HFFc6 (cell line): ENCODE results near the gene LSAMP. TPM values are rescaled to one million over a fixed set of nuclear protein-coding genes. Genes with fewer than 3 reads are reported as not detected.
"Not testable (repeated sequence)": the region's sequence is repeated elsewhere in the genome, so short reads cannot be mapped to it uniquely, and the experiment has no call there.

ENCODE experiments used
- DNase-seq: peaks from one replicate; pipeline ENCODE4 v3.0.0-alpha.2; 2018
- H3K27ac Mint-ChIP-seq: 2 replicates; pipeline ENCODE4 v1.8.0; 2020; ENCODE audit warnings: mild to moderate bottlenecking, mixed read lengths
- H3K27me3 Mint-ChIP-seq: 2 replicates; pipeline ENCODE4 v1.8.0; 2021; ENCODE audit warnings: mild to moderate bottlenecking, moderate library complexity, mixed read lengths; ENCODE audit not compliant: insufficient read depth
- H3K36me3 Mint-ChIP-seq: 2 replicates; pipeline ENCODE4 v1.8.0; 2021; ENCODE audit warnings: low read depth, mixed read lengths
- H3K4me1 Mint-ChIP-seq: 2 replicates; pipeline ENCODE4 v1.8.0; 2020; ENCODE audit warnings: low read depth, mixed read lengths
- H3K4me3 Mint-ChIP-seq: 2 replicates; pipeline ENCODE4 v1.8.0; 2020; ENCODE audit warnings: mild to moderate bottlenecking, moderate library complexity, mixed read lengths
- H3K9me3 Mint-ChIP-seq: 2 replicates; pipeline ENCODE4 v1.8.0; 2020; ENCODE audit warnings: mild to moderate bottlenecking, mixed read lengths
- CTCF ChIP-seq: fragments of 200-600 bp; sonication (generic); IDR thresholded peaks from 2 replicates; pipeline ENCODE4 v1.5.0; 2021; ENCODE audit warnings: antibody characterized with exemption, mild to moderate bottlenecking
- total RNA-seq, 6 experiments: library from RNA; stranded (reverse); fragmentation: NEBNext Ultra II Directional; extraction: Animal tissue kit (Norgen Biotek cat#: 25700); gene quantifications; 2 replicates in 1 of 6; 3 replicates in 5 of 6; pipeline ENCODE4 v1.2.3, GENCODE V29; 2021

The LSAMP gene
- total RNA-seq, 6 experiments from 2014 or later: not detected

DNA sequence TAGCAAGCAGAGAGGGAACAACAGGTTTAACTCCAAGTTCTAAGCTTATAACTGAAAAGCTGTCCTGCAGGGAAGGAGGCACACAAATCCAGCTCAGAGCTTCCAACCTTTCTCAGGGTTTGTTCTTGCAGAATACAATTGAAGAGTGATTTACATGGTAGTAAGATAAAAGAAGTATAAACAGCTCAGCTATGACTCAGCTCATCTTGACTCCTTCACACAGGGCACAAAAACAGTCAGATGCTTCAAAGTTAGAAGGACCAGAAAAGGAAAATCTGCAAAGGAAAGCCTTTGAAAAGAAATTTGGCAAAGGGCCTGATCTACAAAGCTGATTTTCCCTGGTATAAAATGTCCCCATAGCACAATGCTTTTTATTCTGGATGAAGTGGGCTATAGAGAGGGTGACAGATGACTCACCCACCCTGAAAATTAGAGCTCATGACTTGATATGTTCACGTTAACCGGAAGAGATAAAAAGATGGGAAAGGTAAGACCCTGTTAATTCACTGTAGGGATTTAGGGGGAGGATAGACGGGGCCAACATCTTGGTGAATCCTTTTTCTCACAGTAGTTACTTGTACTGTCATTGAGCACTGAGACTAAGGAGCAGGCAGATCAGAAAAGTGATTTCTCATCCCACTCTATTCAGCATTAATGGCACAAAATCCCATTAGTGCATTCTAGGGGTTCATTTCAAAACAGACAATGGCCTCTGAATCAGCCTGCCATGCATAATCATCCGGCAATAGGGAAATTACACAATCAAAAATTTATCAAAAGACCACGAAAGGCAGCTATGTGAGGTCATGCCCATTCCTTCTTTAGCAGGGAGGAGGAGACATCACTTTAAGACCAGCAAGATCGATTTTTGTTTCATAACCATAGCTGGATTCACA is 678.5 kb downstream of the LSAMP start:
- no peak for DNase-seq
- no peak for TF ChIP-seq CTCF
- Mint-ChIP-seq H3K4me1 (peaks cover 11% of the 10 kb centered on the region), H3K36me3 (no peaks in the 10 kb centered on the region), H3K9me3 (no peaks in the 10 kb centered on the region), H3K4me3 (no peak overlapping the region), H3K27ac (no peak overlapping the region), H3K27me3 (peaks cover 5% of the 10 kb centered on the region)

- Mint-ChIP-seq H3K4me3 (no peak overlapping the region), H3K36me3 (no peaks in the 10 kb centered on the region), H3K27ac (no peak overlapping the region)
These were observed 683.4 kb downstream of the LSAMP start for GRCh38 chr3:115761927-115762305.

DNA sequence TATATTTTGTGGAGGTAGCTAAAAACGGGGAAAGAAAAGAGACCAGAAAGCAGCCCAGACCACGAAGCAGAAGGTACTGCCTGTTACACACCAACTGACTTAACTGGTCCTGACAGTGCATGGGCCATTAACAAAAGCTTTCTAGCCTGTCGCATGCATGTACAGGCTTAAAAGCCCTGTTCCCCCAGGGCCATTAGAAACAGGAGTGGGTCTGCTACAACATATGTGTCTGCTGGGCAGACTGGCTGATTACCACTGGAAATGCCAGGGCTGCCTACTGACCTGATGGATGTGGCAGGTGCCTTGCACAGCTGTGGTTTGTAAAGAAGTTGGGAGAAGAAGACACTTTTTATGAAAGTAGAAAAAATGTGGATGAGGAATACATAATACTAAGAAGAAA is 684.6 kb downstream of the LSAMP start:
- no peaks in the 10 kb centered on the region for H3K36me3 Mint-ChIP-seq
- H3K27ac Mint-ChIP-seq: no peak overlapping the region
- peaks cover 2% of the 10 kb centered on the region; the same call in 1 of the 2 replicates for H3K27me3 Mint-ChIP-seq
- no peak overlapping the region for H3K4me3 Mint-ChIP-seq
- no peak for DNase-seq
- H3K9me3 Mint-ChIP-seq: no peaks in the 10 kb centered on the region
- no peak for TF ChIP-seq CTCF
- no peaks in the 10 kb centered on the region for H3K4me1 Mint-ChIP-seq

More at GRCh38 chr3:115761927-115762305, 683.4 kb downstream of the LSAMP start:
- Mint-ChIP-seq H3K9me3 (no peaks in the 10 kb centered on the region), H3K4me1 (peaks cover 7% of the 10 kb centered on the region), H3K27me3 (peaks cover 2% of the 10 kb centered on the region; the same call in 1 of the 2 replicates)
- DNase-seq: no peak
- no peak for TF ChIP-seq CTCF

DNA sequence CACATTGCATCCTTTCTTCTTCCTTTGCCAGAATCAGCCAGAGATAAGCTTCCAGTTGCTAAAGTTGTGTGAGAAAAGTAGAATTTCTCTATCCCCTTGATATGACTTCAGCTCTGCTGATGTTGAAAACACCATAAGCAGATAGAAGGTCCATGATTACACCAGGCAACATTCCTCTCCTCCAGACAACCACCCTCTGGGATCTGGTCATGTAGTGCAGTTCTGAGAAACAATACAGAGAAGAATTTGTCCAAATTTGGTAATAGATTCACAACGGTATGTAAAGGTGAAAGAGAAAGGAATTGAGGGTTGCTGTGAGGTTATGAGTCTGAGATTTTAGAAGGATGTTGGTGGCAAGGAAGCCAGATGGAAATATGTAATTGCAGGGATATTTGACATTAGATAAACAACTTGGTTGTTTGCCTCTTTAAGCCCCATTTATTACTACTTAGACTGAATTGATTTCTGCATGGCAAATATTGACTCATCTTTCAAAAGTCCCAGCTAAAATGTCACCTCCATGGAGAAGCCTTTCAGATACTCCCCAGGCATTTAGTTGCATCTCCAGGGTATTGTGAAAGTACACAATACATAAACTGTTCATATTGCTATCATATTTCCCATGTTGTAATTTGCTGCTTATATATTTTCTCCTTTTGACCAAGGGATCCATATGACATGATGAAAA is 687.1 kb downstream of the LSAMP start:
- no peaks in the 10 kb centered on the region for H3K36me3 Mint-ChIP-seq
- no peaks in the 10 kb centered on the region for H3K4me1 Mint-ChIP-seq
- no peak for DNase-seq
- no peak overlapping the region for H3K27ac Mint-ChIP-seq
- peaks cover 13% of the 10 kb centered on the region for H3K27me3 Mint-ChIP-seq
- no peak for TF ChIP-seq CTCF
- no peak overlapping the region for H3K4me3 Mint-ChIP-seq
- no peaks in the 10 kb centered on the region for H3K9me3 Mint-ChIP-seq

DNA sequence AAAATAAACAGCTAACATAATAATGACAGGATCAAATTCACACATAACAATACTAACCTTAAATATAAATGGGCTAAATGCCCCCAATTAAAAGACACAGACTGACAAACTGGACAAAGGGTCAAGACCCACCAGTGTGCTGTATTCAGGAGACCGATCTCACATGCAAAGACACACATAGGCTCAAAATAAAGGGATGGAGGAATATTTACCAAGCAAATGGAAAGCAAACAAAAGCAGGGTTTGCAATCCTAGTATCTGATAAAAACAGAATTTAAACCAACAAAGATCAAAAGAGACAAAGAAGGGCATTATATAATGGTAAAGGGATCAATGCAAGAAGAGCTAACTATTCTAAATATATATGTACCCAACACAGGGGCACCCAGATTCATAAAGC is 692.3 kb downstream of the LSAMP start:
- DNase-seq, H3K9me3 Mint-ChIP-seq, H3K27ac Mint-ChIP-seq, H3K36me3 Mint-ChIP-seq, H3K4me3 Mint-ChIP-seq, H3K4me1 Mint-ChIP-seq: not testable (repeated sequence)
- peaks cover 18% of the 10 kb centered on the region for H3K27me3 Mint-ChIP-seq
